ENCODE data around the gene DCP1A. TPM values are rescaled to one million over a fixed set of nuclear protein-coding genes. Genes with fewer than 3 reads are reported as not detected.
A peak's percentile ranks its signal among the peaks of the same experiment; 100 is the strongest.
"Not testable (repeated sequence)": the region's sequence is repeated elsewhere in the genome, so short reads cannot be mapped to it uniquely, and the experiment has no call there.

DCP1A gene
- total RNA-seq, 3 donors from 2014 or later (not counting 1 experiment from before 2014, with no cell fraction given) = 36.5 to 48.9 (median 45.8) TPM

DNA sequence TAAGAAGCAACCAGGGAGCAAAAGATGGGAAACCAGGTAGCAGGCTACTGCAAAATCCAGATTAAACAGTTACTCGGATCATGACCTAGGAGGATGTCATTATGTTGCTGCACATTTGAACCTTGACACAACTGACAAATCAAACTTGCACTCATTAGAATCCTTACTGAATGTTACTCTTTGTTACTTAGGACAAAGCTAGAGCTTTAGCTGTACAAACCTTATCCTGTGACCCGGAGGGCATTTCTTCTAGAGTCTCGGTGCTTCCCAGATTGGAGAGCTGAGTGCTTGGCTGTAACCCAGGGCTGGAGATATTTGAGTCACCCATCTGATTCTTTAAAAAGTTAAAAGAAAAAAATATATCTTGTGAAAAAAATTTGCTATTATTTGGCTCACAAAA lies 43.4 kb downstream of the DCP1A start:
- intact Hi-C loops (cut with micrococcal nuclease) = no loop called here
- DNase-seq (no peak), ATAC-seq (no peak)
- Histone ChIP-seq H3K9me3 (ENCODE audit: control insufficient read depth, insufficient read depth, low read length) (no peaks in the 10 kb centered on the region), H3K27ac (ENCODE audit: low read length) (no peak overlapping the region), H3K4me3 (ENCODE audit: low read length) (no peak overlapping the region), H3K36me3 (ENCODE audit: control insufficient read depth, insufficient read depth, low read length) (peaks cover 49% of the 10 kb centered on the region), H3K27me3 (ENCODE audit: control insufficient read depth, insufficient read depth, low read length) (no peaks in the 10 kb centered on the region), H3K4me1 (ENCODE audit: control insufficient read depth, insufficient read depth, low read length) (no peaks in the 10 kb centered on the region)
- TF ChIP-seq, protein P1, sequence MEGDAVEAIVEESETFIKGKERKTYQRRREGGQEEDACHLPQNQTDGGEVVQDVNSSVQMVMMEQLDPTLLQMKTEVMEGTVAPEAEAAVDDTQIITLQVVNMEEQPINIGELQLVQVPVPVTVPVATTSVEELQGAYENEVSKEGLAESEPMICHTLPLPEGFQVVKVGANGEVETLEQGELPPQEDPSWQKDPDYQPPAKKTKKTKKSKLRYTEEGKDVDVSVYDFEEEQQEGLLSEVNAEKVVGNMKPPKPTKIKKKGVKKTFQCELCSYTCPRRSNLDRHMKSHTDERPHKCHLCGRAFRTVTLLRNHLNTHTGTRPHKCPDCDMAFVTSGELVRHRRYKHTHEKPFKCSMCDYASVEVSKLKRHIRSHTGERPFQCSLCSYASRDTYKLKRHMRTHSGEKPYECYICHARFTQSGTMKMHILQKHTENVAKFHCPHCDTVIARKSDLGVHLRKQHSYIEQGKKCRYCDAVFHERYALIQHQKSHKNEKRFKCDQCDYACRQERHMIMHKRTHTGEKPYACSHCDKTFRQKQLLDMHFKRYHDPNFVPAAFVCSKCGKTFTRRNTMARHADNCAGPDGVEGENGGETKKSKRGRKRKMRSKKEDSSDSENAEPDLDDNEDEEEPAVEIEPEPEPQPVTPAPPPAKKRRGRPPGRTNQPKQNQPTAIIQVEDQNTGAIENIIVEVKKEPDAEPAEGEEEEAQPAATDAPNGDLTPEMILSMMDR (IDR thresholded peaks at IDR 0.05) = no peak
- Mint-ChIP-seq H3K27me3 (ENCODE audit: low read depth in 2 of 2) (no peaks in the 10 kb centered on the region), H3K4me3 (no peak overlapping the region), H3K27ac (peak overlapping the region in 1 of 2 donors; percentile 60), H3K4me1 (no peaks in the 10 kb centered on the region), H3K9me3 (no peaks in the 10 kb centered on the region), H3K36me3 (peaks cover 5% of the 10 kb centered on the region)
- WGBS (ENCODE audit: insufficient coverage) = 98% methylated on average over 3 of the region's 3 CpGs

- intact Hi-C loops (cut with micrococcal nuclease) = no loop called here
These were observed 43.8 kb downstream of the DCP1A start for GRCh38 chr3:53303549-53303948.

DNA sequence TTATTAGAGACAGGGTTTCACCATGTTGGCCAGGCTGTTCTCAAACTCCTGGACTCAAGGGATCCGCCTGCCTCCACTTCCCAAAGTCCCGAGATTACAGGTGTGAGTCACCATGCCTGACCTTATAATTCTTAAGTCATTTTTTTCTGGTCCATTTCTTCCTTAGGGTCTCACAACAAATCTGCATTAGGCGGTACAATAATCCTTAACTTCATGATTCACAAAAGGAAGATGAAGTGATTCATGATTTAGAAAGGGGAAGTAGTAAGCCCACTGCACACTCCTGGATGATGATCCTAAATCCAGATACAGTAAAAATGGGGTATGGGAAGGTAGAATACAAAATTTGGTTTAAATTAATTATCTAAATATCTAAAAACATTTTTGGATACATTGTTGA lies 46.5 kb downstream of the DCP1A start:
- Histone ChIP-seq H3K36me3 (ENCODE audit: control insufficient read depth, insufficient read depth, low read length) (peaks cover 40% of the 10 kb centered on the region), H3K27me3 (ENCODE audit: control insufficient read depth, insufficient read depth, low read length) (no peaks in the 10 kb centered on the region), H3K4me3 (ENCODE audit: low read length) (no peak overlapping the region), H3K9me3 (ENCODE audit: control insufficient read depth, insufficient read depth, low read length) (no peaks in the 10 kb centered on the region), H3K27ac (ENCODE audit: low read length) (no peak overlapping the region), H3K4me1 (ENCODE audit: control insufficient read depth, insufficient read depth, low read length) (no peaks in the 10 kb centered on the region)
- DNase-seq = no peak
- ATAC-seq = no peak
- Mint-ChIP-seq H3K36me3 (peaks cover 5% of the 10 kb centered on the region), H3K4me3 (no peak overlapping the region), H3K4me1 (no peaks in the 10 kb centered on the region), H3K27me3 (ENCODE audit: low read depth in 2 of 2) (no peaks in the 10 kb centered on the region), H3K9me3 (no peaks in the 10 kb centered on the region), H3K27ac (no peak overlapping the region)
- intact Hi-C loops (cut with micrococcal nuclease) = no loop called here
- TF ChIP-seq, protein P1 (IDR thresholded peaks at IDR 0.05) = no peak
- 93% methylated on average over 3 of the region's 3 CpGs for WGBS (ENCODE audit: insufficient coverage)

More at GRCh38 chr3:53303549-53303948, 43.8 kb downstream of the DCP1A start:
- no peaks in the 10 kb centered on the region for H3K4me1 ChIP-seq (ENCODE audit: control insufficient read depth, insufficient read depth, low read length)
- no peak for ATAC-seq
- H3K9me3 ChIP-seq (ENCODE audit: control insufficient read depth, insufficient read depth, low read length) = no peaks in the 10 kb centered on the region
- H3K9me3 Mint-ChIP-seq = no peaks in the 10 kb centered on the region
- peaks cover 5% of the 10 kb centered on the region for H3K36me3 Mint-ChIP-seq
- TF ChIP-seq, protein P1 (IDR thresholded peaks at IDR 0.05) = no peak
- no peak overlapping the region for H3K4me3 ChIP-seq (ENCODE audit: low read length)
- H3K27ac Mint-ChIP-seq = peak overlapping the region in 1 of 2 donors; percentile 60
- H3K4me3 Mint-ChIP-seq = no peak overlapping the region
- no peaks in the 10 kb centered on the region for H3K27me3 ChIP-seq (ENCODE audit: control insufficient read depth, insufficient read depth, low read length)
- no peaks in the 10 kb centered on the region for H3K27me3 Mint-ChIP-seq (ENCODE audit: low read depth in 2 of 2)
- 97% methylated on average over 3 of the region's 3 CpGs for WGBS (ENCODE audit: insufficient coverage)
- H3K36me3 ChIP-seq (ENCODE audit: control insufficient read depth, insufficient read depth, low read length) = peaks cover 49% of the 10 kb centered on the region
- H3K4me1 Mint-ChIP-seq = no peaks in the 10 kb centered on the region
- no peak for DNase-seq
- H3K27ac ChIP-seq (ENCODE audit: low read length) = no peak overlapping the region

GRCh38 chr3:53299611-53300023 lies 47.7 kb downstream of the DCP1A start:
- not testable (repeated sequence) for H3K27me3 ChIP-seq (ENCODE audit: control insufficient read depth, insufficient read depth, low read length); H3K27ac Mint-ChIP-seq; H3K36me3 Mint-ChIP-seq; H3K27me3 Mint-ChIP-seq (ENCODE audit: low read depth in 2 of 2); H3K4me3 ChIP-seq (ENCODE audit: low read length); H3K4me1 Mint-ChIP-seq; H3K4me3 Mint-ChIP-seq; H3K27ac ChIP-seq (ENCODE audit: low read length); H3K4me1 ChIP-seq (ENCODE audit: control insufficient read depth, insufficient read depth, low read length); H3K9me3 ChIP-seq (ENCODE audit: control insufficient read depth, insufficient read depth, low read length); H3K9me3 Mint-ChIP-seq
- WGBS (ENCODE audit: insufficient coverage) = 62% methylated on average over 5 of the region's 5 CpGs
- peaks cover 33% of the 10 kb centered on the region for H3K36me3 ChIP-seq (ENCODE audit: control insufficient read depth, insufficient read depth, low read length)
- intact Hi-C loops (cut with micrococcal nuclease) = loop anchor here (1.0 kb wide), 1 partner anchor 411 kb away; no protein-coding TSS in a partner anchor
- ATAC-seq (peak; percentile 82 to 89 (median 86)), DNase-seq (peak in 1 of 2 donors; percentile 65)
- TF ChIP-seq, protein P1 (IDR thresholded peaks at IDR 0.05) = peak; percentile 92
